IPS-20b (cell line): ENCODE results near the gene RPL18.
"Not testable (repeated sequence)": the region's sequence is repeated elsewhere in the genome, so short reads cannot be mapped to it uniquely, and the experiment has no call there.

Source experiments
- H3K27ac ChIP-seq: one replicate; pipeline ENCODE4 v1.5.1; 2013; ENCODE audit warnings: low read length
- H3K27me3 ChIP-seq: 2 replicates; pipeline ENCODE4 v1.6.1; 2013; ENCODE audit warnings: mild to moderate bottlenecking, low read length, inconsistent platforms; ENCODE audit not compliant: insufficient read depth
- H3K36me3 ChIP-seq: 2 replicates; pipeline ENCODE4 v1.6.1; 2013; ENCODE audit warnings: low read depth, mild to moderate bottlenecking, inconsistent platforms, low read length, moderate library complexity; ENCODE audit not compliant: insufficient read depth
- H3K4me1 ChIP-seq: 2 replicates; pipeline ENCODE4 v1.6.1; 2013; ENCODE audit warnings: mild to moderate bottlenecking, control low read depth, inconsistent platforms, low read length, moderate library complexity; ENCODE audit not compliant: insufficient read depth
- H3K4me3 ChIP-seq: 2 replicates; pipeline ENCODE4 v1.5.1; 2013; ENCODE audit warnings: mild to moderate bottlenecking, low read length, inconsistent platforms
- H3K9ac ChIP-seq: 2 replicates; pipeline ENCODE4 v1.6.1; 2013; ENCODE audit warnings: low read depth, mild to moderate bottlenecking, inconsistent platforms, low read length, moderate library complexity
- H3K9me3 ChIP-seq: 2 replicates; pipeline ENCODE4 v1.6.1; 2013; ENCODE audit warnings: mild to moderate bottlenecking, low read depth, low read length, inconsistent platforms; ENCODE audit not compliant: insufficient read depth

RPL18 gene

GRCh38 chr19:48588670-48589401, 30.1 kb downstream of the RPL18 start:
- Histone ChIP-seq H3K9me3 (no peaks in the 10 kb centered on the region), H3K27ac (no peak overlapping the region), H3K4me3 (peak overlapping the region; percentile 68), H3K27me3 (peaks cover 6% of the 10 kb centered on the region; the same call in 1 of the 2 replicates), H3K4me1 (no peaks in the 10 kb centered on the region), H3K36me3 (no peaks in the 10 kb centered on the region), H3K9ac (peak overlapping the region; percentile 8; the same call in 1 of the 2 replicates)

DNA sequence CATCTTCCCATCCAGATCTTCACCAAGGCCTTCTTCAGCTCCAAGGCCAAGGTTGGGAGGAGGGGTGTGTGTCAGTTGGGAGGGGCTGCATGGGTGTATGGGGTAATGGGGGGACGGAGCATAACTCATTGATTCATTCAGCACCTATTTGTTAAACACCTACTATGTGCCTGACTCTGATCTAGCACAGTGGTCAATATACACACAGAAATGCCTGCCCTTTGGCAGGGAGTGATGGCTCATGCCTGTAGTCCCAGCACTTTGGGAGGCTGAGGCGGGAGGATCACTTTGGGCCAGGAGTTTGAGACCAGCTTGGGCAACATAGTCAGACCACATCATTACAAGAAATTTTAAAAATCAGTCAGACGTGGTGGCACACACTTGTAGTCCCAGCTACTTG, 31.6 kb downstream of the RPL18 start:
- no peak overlapping the region for H3K27ac ChIP-seq
- H3K36me3 ChIP-seq = no peaks in the 10 kb centered on the region
- no peak overlapping the region for H3K4me3 ChIP-seq
- no peaks in the 10 kb centered on the region for H3K9me3 ChIP-seq
- H3K27me3 ChIP-seq = peaks cover 6% of the 10 kb centered on the region; the same call in 1 of the 2 replicates
- H3K4me1 ChIP-seq = no peaks in the 10 kb centered on the region
- H3K9ac ChIP-seq = no peak overlapping the region

DNA sequence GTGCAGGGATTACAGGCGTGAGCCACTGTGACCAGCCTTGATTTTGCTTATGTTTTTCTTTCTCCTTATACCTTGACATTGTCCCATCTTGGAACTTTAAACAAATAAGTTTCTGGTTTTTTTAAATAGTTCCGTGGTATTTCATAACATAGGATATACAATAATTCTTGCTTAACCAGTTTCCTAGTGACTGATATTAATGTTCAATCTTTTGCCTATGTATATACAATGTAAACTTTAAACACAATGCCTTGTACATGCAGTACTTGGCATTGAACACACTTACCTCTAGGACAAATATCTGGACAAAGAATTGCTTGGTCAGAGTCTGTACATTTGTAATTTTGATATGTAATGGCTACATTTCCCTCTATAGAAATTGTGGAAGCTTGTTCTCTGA, 36.8 kb downstream of the RPL18 start:
- no peak overlapping the region for H3K27ac ChIP-seq
- H3K4me1 ChIP-seq = no peaks in the 10 kb centered on the region
- H3K4me3 ChIP-seq = no peak overlapping the region
- no peaks in the 10 kb centered on the region for H3K27me3 ChIP-seq
- no peak overlapping the region for H3K9ac ChIP-seq
- H3K9me3 ChIP-seq = no peaks in the 10 kb centered on the region
- H3K36me3 ChIP-seq = no peaks in the 10 kb centered on the region

DNA sequence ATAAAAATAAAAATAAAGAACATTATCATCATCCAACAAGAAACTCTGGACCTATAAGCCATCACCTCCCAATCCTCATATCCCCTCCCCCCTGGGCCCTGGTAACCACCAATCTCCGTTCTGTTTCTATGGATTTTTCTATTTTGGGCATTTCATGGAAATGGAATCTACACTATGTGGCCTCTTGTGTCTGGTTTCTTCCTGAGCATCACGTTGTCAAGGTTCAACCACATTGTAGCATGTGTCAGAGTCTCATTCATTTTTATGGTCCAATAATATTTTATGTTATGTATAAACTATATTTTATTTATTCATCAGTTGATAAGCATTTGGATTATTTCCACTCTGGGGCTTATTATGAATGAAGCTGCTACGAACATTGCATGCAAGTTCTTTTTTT, 40.1 kb downstream of the RPL18 start:
- H3K36me3 ChIP-seq = no peaks in the 10 kb centered on the region
- no peak overlapping the region for H3K9ac ChIP-seq
- no peak overlapping the region for H3K27ac ChIP-seq
- H3K4me1 ChIP-seq = no peaks in the 10 kb centered on the region
- no peak overlapping the region for H3K4me3 ChIP-seq
- H3K27me3 ChIP-seq = no peaks in the 10 kb centered on the region
- no peaks in the 10 kb centered on the region for H3K9me3 ChIP-seq

DNA sequence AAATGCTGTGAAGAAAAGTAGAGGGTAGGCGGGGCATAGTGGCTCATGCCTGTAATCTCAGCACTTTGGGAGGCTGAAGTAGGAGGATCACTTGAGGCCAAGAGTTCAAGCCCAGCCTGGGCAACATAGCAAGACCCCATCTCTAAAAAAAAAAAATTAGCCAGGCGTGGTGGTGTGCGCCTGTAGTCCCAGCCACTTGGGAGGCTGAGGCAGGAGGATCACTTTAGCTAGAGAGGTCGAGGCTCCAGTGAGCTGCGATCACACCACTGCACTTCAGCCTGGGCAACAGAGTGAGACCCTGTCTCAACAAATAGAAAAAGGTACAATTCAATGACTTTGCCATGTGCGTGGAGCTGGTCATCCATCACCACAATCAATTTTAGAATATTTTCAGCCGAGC, 41.1 kb downstream of the RPL18 start:
- not testable (repeated sequence) for H3K27ac ChIP-seq, H3K9me3 ChIP-seq

DNA sequence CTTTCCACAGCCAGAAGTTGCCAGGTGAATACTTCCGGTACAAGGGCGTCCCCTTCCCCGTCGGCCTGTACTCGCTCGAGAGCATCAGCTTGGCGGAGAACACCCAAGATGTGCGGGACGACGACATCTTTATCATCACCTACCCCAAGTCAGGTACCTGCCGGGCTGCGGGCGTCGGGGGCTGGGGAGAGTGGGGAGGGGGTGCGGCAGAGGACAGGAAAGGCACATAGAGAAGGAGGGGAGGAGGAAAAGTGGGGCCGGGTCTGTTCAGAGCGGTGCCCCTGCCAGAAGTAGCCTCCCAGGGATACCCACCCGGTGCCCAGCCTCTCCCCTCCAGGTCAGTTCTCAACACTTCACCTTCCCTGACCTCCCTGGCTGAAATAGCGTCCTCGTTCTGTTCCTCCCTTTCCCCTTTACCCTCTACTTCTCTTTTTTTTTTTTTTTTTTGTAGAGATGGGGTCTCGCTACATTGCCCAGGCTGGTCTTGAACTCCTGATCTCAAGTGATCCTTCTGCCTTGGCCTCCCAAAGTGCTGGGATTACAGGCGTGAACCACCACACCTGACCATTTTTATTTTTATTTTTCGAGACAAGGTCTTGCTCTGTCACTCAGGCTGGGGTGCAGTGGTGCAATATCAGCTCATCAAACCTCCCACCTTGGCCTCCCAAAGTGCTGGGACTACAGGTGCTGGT, 42.9 kb downstream of the RPL18 start:
- Histone ChIP-seq H3K4me3 (no peak overlapping the region), H3K27ac (no peak overlapping the region), H3K4me1 (0 out of 2 replicates have a peak, but pooled peaks cover 5% of the 10 kb centered on the region), H3K36me3 (no peaks in the 10 kb centered on the region), H3K9me3 (no peaks in the 10 kb centered on the region), H3K9ac (no peak overlapping the region), H3K27me3 (no peaks in the 10 kb centered on the region)

More for the DNA sequence above, 41.1 kb downstream of the RPL18 start:
- not testable (repeated sequence) for H3K27me3 ChIP-seq, H3K9ac ChIP-seq, H3K36me3 ChIP-seq, H3K4me3 ChIP-seq, H3K4me1 ChIP-seq

DNA sequence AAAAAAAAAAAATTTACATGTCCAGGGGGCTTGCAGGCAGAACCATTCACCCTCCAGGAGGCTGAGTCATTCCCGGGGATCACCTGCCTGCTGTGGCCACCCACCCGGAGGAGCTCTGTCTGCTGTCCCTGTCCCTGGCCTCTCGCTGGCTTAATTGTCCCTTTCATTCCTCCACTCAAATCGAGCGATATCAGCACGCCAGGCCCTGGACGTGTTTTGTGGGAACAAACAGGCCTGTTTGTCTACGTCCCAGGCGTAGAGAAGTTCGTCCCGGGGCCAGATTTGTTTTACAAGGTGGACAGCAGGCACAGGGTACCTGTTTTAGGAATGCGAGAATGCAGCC, 45.8 kb downstream of the RPL18 start:
- Histone ChIP-seq H3K4me1 (0 out of 2 replicates have a peak, but pooled peaks cover 5% of the 10 kb centered on the region), H3K36me3 (no peaks in the 10 kb centered on the region), H3K4me3 (no peak overlapping the region), H3K27ac (no peak overlapping the region), H3K9me3 (no peaks in the 10 kb centered on the region), H3K9ac (no peak overlapping the region), H3K27me3 (no peaks in the 10 kb centered on the region)

DNA sequence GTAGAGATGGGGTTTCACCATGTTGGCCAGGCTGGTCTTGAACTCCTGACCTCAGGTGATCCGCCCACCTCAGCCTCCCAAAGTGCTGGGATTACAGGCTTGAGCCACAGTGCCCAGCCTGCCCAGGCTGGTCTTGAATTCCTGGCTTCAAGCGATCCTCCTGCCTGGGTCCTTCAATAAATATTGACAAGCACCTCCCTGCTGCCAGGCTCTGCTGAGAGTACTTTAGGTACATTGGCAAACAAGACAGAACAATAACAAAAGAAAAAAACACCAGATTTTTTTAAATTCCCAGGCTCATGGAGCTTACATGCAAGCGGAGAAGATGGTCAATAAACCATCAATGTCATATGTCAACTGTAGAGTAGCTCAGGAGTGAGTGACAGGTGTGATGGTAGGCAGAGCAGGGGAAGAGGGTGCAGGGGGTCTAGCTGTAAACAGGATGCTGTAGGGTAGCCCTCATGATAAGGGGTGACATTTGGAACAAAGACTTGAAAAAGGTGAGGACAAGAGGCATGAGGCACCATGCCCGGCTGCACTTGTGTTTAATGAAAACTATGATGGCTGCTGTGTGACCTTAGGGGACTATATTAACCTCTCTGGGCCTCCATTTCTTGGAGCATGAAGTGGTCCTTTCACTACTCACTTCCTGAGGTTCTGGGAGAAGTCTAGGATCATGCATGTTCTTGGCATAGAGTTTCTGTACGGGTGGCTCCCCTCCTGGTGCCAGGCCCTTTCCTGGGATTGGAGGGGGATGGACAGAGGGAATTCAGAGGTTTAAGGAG, 47.4 kb downstream of the RPL18 start:
- H3K27ac ChIP-seq = no peak overlapping the region
- no peaks in the 10 kb centered on the region for H3K36me3 ChIP-seq
- H3K27me3 ChIP-seq = no peaks in the 10 kb centered on the region
- 0 out of 2 replicates have a peak, but pooled peaks cover 5% of the 10 kb centered on the region for H3K4me1 ChIP-seq
- H3K4me3 ChIP-seq = no peak overlapping the region
- H3K9me3 ChIP-seq = no peaks in the 10 kb centered on the region
- H3K9ac ChIP-seq = no peak overlapping the region

- Histone ChIP-seq H3K4me3 (no peak overlapping the region), H3K4me1 (0 out of 2 replicates have a peak, but pooled peaks cover 5% of the 10 kb centered on the region), H3K36me3 (no peaks in the 10 kb centered on the region), H3K9ac (no peak overlapping the region), H3K27ac (no peak overlapping the region), H3K9me3 (no peaks in the 10 kb centered on the region), H3K27me3 (no peaks in the 10 kb centered on the region)
These were observed 49.2 kb downstream of the RPL18 start for GRCh38 chr19:48569814-48570213.

DNA sequence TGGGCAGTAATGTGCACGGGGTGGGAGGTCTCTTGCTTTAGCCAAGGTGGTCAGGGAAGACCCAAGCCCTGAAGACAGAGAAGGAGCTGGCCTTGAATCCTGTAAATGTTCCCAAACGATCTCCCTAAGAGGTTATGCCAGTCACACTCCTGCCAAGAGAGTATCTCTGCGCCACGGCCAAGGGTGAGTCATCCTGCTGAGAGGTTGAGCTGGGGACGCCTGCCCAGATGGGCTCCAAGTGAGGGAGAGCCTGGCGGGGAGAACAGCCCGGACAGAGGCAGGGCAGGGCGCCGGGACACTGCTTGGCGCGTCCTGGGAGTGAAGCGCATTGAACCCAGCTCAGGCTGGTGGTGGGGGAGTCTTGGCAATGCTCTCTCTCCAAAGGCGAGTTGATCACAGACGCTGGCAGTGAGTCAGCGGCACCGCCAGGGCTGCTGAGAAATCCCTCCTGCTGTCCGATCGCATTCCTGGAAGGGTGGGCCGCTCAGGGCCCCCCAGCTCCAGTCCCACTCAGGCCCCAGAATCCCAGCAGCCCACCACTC, 50.6 kb downstream of the RPL18 start:
- Histone ChIP-seq H3K27ac (no peak overlapping the region), H3K9ac (peak overlapping the region; percentile 50; the same call in 1 of the 2 replicates), H3K27me3 (no peaks in the 10 kb centered on the region), H3K36me3 (no peaks in the 10 kb centered on the region), H3K4me1 (0 out of 2 replicates have a peak, but pooled peaks cover 4% of the 10 kb centered on the region), H3K4me3 (peak overlapping the region; percentile 33; the same call in 1 of the 2 replicates), H3K9me3 (no peaks in the 10 kb centered on the region)
